ENCODE measurements around the gene CPO.

CPO gene

DNA sequence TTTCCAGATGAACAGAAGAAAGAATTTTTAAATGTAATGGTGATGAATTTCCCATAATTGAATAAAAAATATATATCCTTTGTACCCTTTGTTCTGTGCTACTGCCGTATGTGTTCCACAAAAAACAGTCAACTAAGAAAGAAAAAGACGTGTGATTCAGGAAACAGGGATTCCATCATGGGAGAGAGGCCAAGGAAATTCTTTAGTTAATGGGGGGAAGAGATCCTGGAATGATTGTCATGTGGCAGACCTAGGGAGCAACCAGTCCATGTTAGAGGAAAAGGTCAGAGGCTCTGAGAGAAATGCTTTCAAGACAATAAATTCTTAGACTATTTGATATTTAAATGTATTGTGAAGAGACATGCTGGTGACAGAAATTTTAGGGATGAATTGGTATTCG lies 76.6 kb downstream of the CPO start:
- no peak for DNase-seq
